H1 (cell line): ENCODE measurements around the gene KAT2A. TPM values are rescaled to one million over a fixed set of nuclear protein-coding genes. Genes with fewer than 3 reads are reported as not detected.
A peak's percentile ranks its signal among the peaks of the same experiment; 100 is the strongest.

ENCODE experiments used
- CTCF ChIA-PET: fragments of 300-600 bp; sonication (Branson Sonifier 250); formaldehyde crosslinking; loops from one replicate; lab custom pipeline; 2021; ENCODE audit not compliant: partially characterized antibody; lab: Charles Lee
- POLR2A ChIA-PET: fragments of 300-600 bp; sonication (Branson Sonifier 250); formaldehyde crosslinking; loops from one replicate; lab custom pipeline; 2021; ENCODE audit warnings: inconsistent platforms; ENCODE audit not compliant: partially characterized antibody; lab: Charles Lee
- DNase-seq, 2 experiments: peaks; one replicate each; pipeline versions ENCODE4 v3.0.0 to v3.0.0-alpha.2; 2010 to 2022; ENCODE audit warnings: low spot score in 2 of 2, low read depth in 1 of 2, mixed read lengths in 1 of 2
- FAIRE-seq: peaks from 2 replicates; lab custom pipeline; 2011; peaks lifted over from hg19 to GRCh38; lab: Jason Lieb, UNC
- H2AFZ ChIP-seq: 2 replicates; pipeline ENCODE4 v1.8.1; 2012; ENCODE audit warnings: low read length, inconsistent platforms
- H2AK5ac ChIP-seq: 2 replicates; pipeline ENCODE4 v1.6.1; 2013; ENCODE audit warnings: low read depth, low read length
- H2BK120ac ChIP-seq: replicated peaks from 2 replicates; pipeline ENCODE3; 2013; ENCODE audit warnings: low read depth, low read length, inconsistent platforms
- H2BK12ac ChIP-seq: 2 replicates; pipeline ENCODE4 v1.6.1; 2013; ENCODE audit warnings: low read depth, low read length
- H2BK15ac ChIP-seq: 2 replicates; pipeline ENCODE4 v1.6.1; 2013; ENCODE audit warnings: low read length
- H2BK20ac ChIP-seq: 2 replicates; pipeline ENCODE4 v1.6.1; 2013; ENCODE audit warnings: low read length
- H2BK5ac ChIP-seq: 2 replicates; pipeline ENCODE4 v1.6.1; 2013; ENCODE audit warnings: low read depth, low read length
- H3K14ac ChIP-seq: 2 replicates; pipeline ENCODE4 v1.6.1; 2013; ENCODE audit warnings: inconsistent platforms; ENCODE audit not compliant: insufficient read length
- H3K18ac ChIP-seq: 2 replicates; pipeline ENCODE4 v1.6.1; 2013; ENCODE audit warnings: low read length; ENCODE audit errors: extremely low read depth
- H3K23ac ChIP-seq: 2 replicates; pipeline ENCODE4 v1.6.1; 2013; ENCODE audit warnings: inconsistent platforms; ENCODE audit not compliant: insufficient read length
- H3K23me2 ChIP-seq: 2 replicates; pipeline ENCODE4 v1.6.1; 2013; ENCODE audit warnings: low read depth, low read length
- H3K27ac ChIP-seq: 2 replicates; pipeline ENCODE4 v1.6.1; 2011; ENCODE audit warnings: low read depth, low read length, inconsistent platforms
- H3K27me3 ChIP-seq, 4 experiments: replicated peaks in 1 of 4; 1 replicate in 1 of 4; 2 replicates in 3 of 4; pipeline versions ENCODE4 v1.6.1 to v1.8.1; 2011 to 2013; ENCODE audit warnings: low read length in 3 of 4, mild to moderate bottlenecking in 3 of 4, inconsistent platforms in 2 of 4, mixed read lengths in 2 of 4, moderate library complexity in 1 of 4; ENCODE audit not compliant: control insufficient read depth in 3 of 4, insufficient read depth in 3 of 4; ENCODE audit errors: extremely low read depth in 1 of 4
- H3K36me3 ChIP-seq, 4 experiments: 2 replicates each; pipeline versions ENCODE4 v1.6.1 to v1.8.1; 2011 to 2013; ENCODE audit warnings: mild to moderate bottlenecking in 4 of 4, low read length in 3 of 4, moderate library complexity in 2 of 4, control low read depth in 1 of 4, inconsistent platforms in 1 of 4; ENCODE audit not compliant: insufficient read depth in 4 of 4, control insufficient read depth in 2 of 4
- H3K4ac ChIP-seq: replicated peaks from 2 replicates; pipeline ENCODE3; 2013; ENCODE audit warnings: low read length, low read depth, mixed read lengths, inconsistent platforms; ENCODE audit not compliant: insufficient read length
- H3K4me1 ChIP-seq, 4 experiments: replicated peaks in 1 of 4; 1 replicate in 1 of 4; 2 replicates in 3 of 4; pipeline versions ENCODE4 v1.6.1 to v1.8.1; 2011 to 2013; ENCODE audit warnings: low read length in 3 of 4, inconsistent platforms in 2 of 4, mixed read lengths in 1 of 4; ENCODE audit not compliant: insufficient read depth in 4 of 4, control insufficient read depth in 3 of 4
- H3K4me2 ChIP-seq, 2 experiments: 2 replicates each; pipeline versions ENCODE4 v1.6.1 to v1.8.1; 2011 to 2013; ENCODE audit warnings: low read depth in 2 of 2, low read length in 2 of 2, control low read depth in 1 of 2, inconsistent platforms in 1 of 2, mild to moderate bottlenecking in 1 of 2; ENCODE audit not compliant: insufficient read depth in 1 of 2
- H3K4me3 ChIP-seq, 4 experiments: fragments of 200-600, 300-600 bp in 1 of 4; sonication (generic), shearing (Covaris generic), sonication (Bioruptor Twin) in 1 of 4; 2 replicates each; pipeline versions ENCODE4 v1.5.1 to v1.8.1; 2011 to 2016; ENCODE audit warnings: low read length in 4 of 4, low read depth in 3 of 4, control low read depth in 2 of 4, inconsistent platforms in 2 of 4, mild to moderate bottlenecking in 2 of 4, mixed read lengths in 1 of 4, moderate library complexity in 1 of 4; ENCODE audit not compliant: insufficient read depth in 2 of 4; ENCODE audit errors: extremely low read depth in 1 of 4
- H3K56ac ChIP-seq: replicated peaks from 2 replicates; pipeline ENCODE3; 2013; ENCODE audit warnings: low read depth, mild to moderate bottlenecking, mixed read lengths, low read length, inconsistent platforms; ENCODE audit not compliant: insufficient read length
- H3K79me1 ChIP-seq: 2 replicates; pipeline ENCODE4 v1.6.1; 2013; ENCODE audit warnings: low read depth, low read length, control low read depth
- H3K79me2 ChIP-seq, 2 experiments: 2 replicates each; pipeline versions ENCODE4 v1.6.1 to v1.8.1; 2012 to 2013; ENCODE audit warnings: low read length in 2 of 2, mild to moderate bottlenecking in 2 of 2, inconsistent platforms in 1 of 2; ENCODE audit not compliant: insufficient read depth in 2 of 2, control insufficient read depth in 1 of 2
- H3K9ac ChIP-seq, 4 experiments: replicated peaks in 1 of 4; 1 replicate in 1 of 4; 2 replicates in 3 of 4; pipeline versions ENCODE4 v1.6.1 to v1.8.1; 2011 to 2013; ENCODE audit warnings: low read depth in 3 of 4, low read length in 3 of 4, control low read depth in 2 of 4, mild to moderate bottlenecking in 2 of 4, moderate library complexity in 2 of 4, inconsistent platforms in 1 of 4; ENCODE audit errors: extremely low read depth in 1 of 4
- H3K9me3 ChIP-seq, 2 experiments: 2 replicates each; pipeline versions ENCODE4 v1.6.1 to v1.8.1; 2012 to 2013; ENCODE audit warnings: mild to moderate bottlenecking in 2 of 2, moderate library complexity in 2 of 2, control low read depth in 1 of 2, inconsistent platforms in 1 of 2, low read depth in 1 of 2, low read length in 1 of 2, mixed read lengths in 1 of 2; ENCODE audit not compliant: insufficient read depth in 2 of 2
- H4K20me1 ChIP-seq, 2 experiments: replicated peaks in 1 of 2; 2 replicates each; pipeline versions ENCODE3 to v1.8.1; 2011 to 2013; ENCODE audit warnings: inconsistent platforms in 2 of 2, low read length in 2 of 2, mild to moderate bottlenecking in 1 of 2; ENCODE audit not compliant: insufficient read depth in 2 of 2, control insufficient read depth in 1 of 2
- H4K5ac ChIP-seq: 2 replicates; pipeline ENCODE4 v1.6.1; 2013; ENCODE audit warnings: low read length, low read depth, mixed read lengths, inconsistent platforms; ENCODE audit not compliant: insufficient read length
- H4K8ac ChIP-seq: 2 replicates; pipeline ENCODE4 v1.8.0; 2013; ENCODE audit warnings: mild to moderate bottlenecking, moderate library complexity, low read length, inconsistent platforms; ENCODE audit not compliant: insufficient read depth; ENCODE audit errors: extremely low read depth
- H4K91ac ChIP-seq: replicated peaks from 2 replicates; pipeline ENCODE3; 2013; ENCODE audit warnings: low read length, mixed read lengths, inconsistent platforms; ENCODE audit not compliant: insufficient read length
- KDM1A ChIP-seq: fragments of 200-600, 300-600 bp; sonication (generic); IDR thresholded peaks from 2 replicates; pipeline ENCODE4 v1.7.1; 2016; ENCODE audit warnings: mild to moderate bottlenecking, low read length, borderline replicate concordance
- KDM4A ChIP-seq: IDR thresholded peaks from one replicate; pipeline ENCODE4 v1.7.1; 2012; ENCODE audit warnings: low read depth, mild to moderate bottlenecking, moderate library complexity, low read length, inconsistent platforms; ENCODE audit not compliant: severe bottlenecking
- SRF ChIP-seq: IDR thresholded peaks from 2 replicates; pipeline ENCODE4 v1.6.1; 2011; ENCODE audit warnings: mild to moderate bottlenecking, low read depth, low read length, moderate library complexity
- TAF1 ChIP-seq: IDR thresholded peaks from 2 replicates; pipeline ENCODE4 v1.6.1; 2011; ENCODE audit warnings: mild to moderate bottlenecking, low read depth, low read length
- TBP ChIP-seq: IDR thresholded peaks from 2 replicates; pipeline ENCODE4 v1.6.1; 2011; ENCODE audit warnings: low read depth, low read length, improper control_type of control experiment
- TEAD4 ChIP-seq: IDR thresholded peaks from 2 replicates; pipeline ENCODE4 v1.6.1; 2012; ENCODE audit warnings: low read depth, low read length, inconsistent platforms, mixed read lengths
- WGBS, 2 experiments: shearing (Covaris generic) in 1 of 2; methylation state at CpG; one replicate each; pipeline versions ENCODE4 v1.1.6 to v1.1.7; 2013 to 2015; ENCODE audit warnings: low lambda C conversion rate in 2 of 2, mixed read lengths in 2 of 2, inconsistent platforms in 1 of 2, low coverage in 1 of 2, missing lambda C conversion rate in 1 of 2; ENCODE audit not compliant: insufficient replicate concordance in 2 of 2, insufficient coverage in 1 of 2, insufficient read length in 1 of 2; ENCODE audit errors: extremely low coverage in 1 of 2, missing lambda C conversion rate in 1 of 2; 5-methylcytosine and 5-hydroxymethylcytosine counted together
- polyA plus RNA-seq, 7 experiments: library from polyadenylated mRNA; depleted of rRNA in 3 of 7; stranded (reverse) in 5 of 7; unstranded in 2 of 7; fragments of >200 nt in 5 of 7; fragments of 200-250 nt in 2 of 7; gene quantifications; 1 replicate in 5 of 7; 2 replicates in 1 of 7; 4 replicates in 1 of 7; pipeline versions ENCODE4 v1.2.1 to v1.2.3, GENCODE V29; 2011 to 2013; ENCODE audit warnings: missing spikeins in 2 of 7, mixed read lengths in 2 of 7
- total RNA-seq: library from RNA; stranded (reverse); fragmentation: NEBNext Ultra II Directional; extraction: Animal tissue kit (Norgen Biotek cat#: 25700); gene quantifications from 2 replicates; pipeline ENCODE4 v1.2.1, GENCODE V29; 2021

Gene KAT2A
- total and polyA plus RNA-seq, 2 of the 8 experiments (the other 6 are each of a cell fraction or from before 2014, with no cell fraction given) = 34.2 to 40.1 TPM

- Histone ChIP-seq H4K20me1 (no peaks in the 10 kb centered on the region), H2AFZ (peak overlapping the region; percentile 58; the same call in 1 of the 2 replicates), H3K4ac (no peak overlapping the region), H2BK20ac (no peak overlapping the region), H3K36me3 (no peaks in the 10 kb centered on the region), H2BK5ac (no peak overlapping the region), H3K23me2 (peaks cover 4% of the 10 kb centered on the region), H2BK120ac (no peak overlapping the region), H3K56ac (no peak overlapping the region), H3K14ac (no peak overlapping the region), H3K18ac (peak overlapping the region; percentile 48; the same call in 1 of the 2 replicates), H3K4me1 (peaks cover 0 to 8% (median 4%) of the 10 kb centered on the region in 4 experiments; a peak in 4 of 7 replicates), H3K79me2 (no peaks in the 10 kb centered on the region), H3K79me1 (no peaks in the 10 kb centered on the region), H3K23ac (no peak overlapping the region), H2BK15ac (no peak overlapping the region), H4K5ac (no peak overlapping the region), H4K91ac (no peak overlapping the region), H2AK5ac (no peak overlapping the region), H3K9ac (peak overlapping the region in 1 of 4 experiments; percentile 45; a peak in 2 of 7 replicates), H4K8ac (peak overlapping the region; percentile 60; the same call in 1 of the 2 replicates), H2BK12ac (no peak overlapping the region), H3K9me3 (no peaks in the 10 kb centered on the region), H3K4me2 (peak overlapping the region; percentile 67 to 83), H3K4me3 (peak overlapping the region; percentile 52 to 88 (median 57)), H3K27ac (no peak overlapping the region), H3K27me3 (no peaks in the 10 kb centered on the region; a peak in 2 of 7 replicates)
- DNase-seq (peak in 1 of 2 experiments; percentile 76), FAIRE-seq (no peak)
- CTCF ChIA-PET = interaction anchor here (0.5 to 4.3 kb wide), 23 partner anchors 8 to 212 kb away, joined by 3 to 30 read pairs (median 5); partner anchors contain the start of genes C17orf113 and ZNF385C
- 10% methylated on average over 26 of the region's 67 CpGs; no CpG with 5 or more reads in 1 of the 2 experiments for WGBS, 2 experiments
- TF ChIP-seq TAF1 (no peak), TEAD4 (no peak), SRF (no peak), TBP (no peak), KDM4A (peak; percentile 86), KDM1A (peak; percentile 67)
- POLR2A ChIA-PET = interaction anchor here (0.6 to 2.0 kb wide), 6 partner anchors 25 to 99 kb away, joined by 3 to 7 read pairs (median 3); partner anchors contain the start of genes DNAJC7, KAT2A and ZNF385C
Observed at GRCh38 chr17:42072323-42073187, 48.6 kb downstream of the KAT2A start.
